HS-27A (cell line): ENCODE data around the gene KRTAP6-1.

Experiments
- DNase-seq: peaks from one replicate; pipeline ENCODE4 v3.0.0-alpha.2; 2012; ENCODE audit warnings: low read depth, missing footprints

Gene KRTAP6-1, protein sequence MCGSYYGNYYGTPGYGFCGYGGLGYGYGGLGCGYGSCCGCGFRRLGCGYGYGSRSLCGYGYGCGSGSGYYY

DNA sequence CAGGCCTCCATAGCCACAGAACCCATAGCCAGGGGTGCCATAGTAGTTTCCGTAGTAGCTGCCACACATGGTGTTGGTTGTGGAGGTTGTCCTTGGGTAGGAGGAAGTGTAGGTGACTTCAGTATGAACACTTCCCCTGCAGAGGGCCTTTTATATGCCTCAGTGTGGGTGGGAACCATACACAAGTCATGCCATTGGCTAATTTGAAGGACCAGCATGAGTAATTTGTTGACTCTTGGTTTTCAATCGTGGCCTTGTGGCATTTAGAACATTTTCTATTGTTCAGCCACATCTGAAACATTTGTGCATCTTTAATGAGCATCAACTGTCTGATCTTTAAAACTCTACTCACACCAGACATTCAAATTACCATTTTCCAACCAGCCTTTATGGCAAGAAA is at the start of gene KRTAP6-1:
Gene KRTAP6-1, minus strand, starts transcription at position 95 of the 400 bp plus-strand sequence. Its CDS starts 26 bp downstream, at position 69.
- no peak for DNase-seq

DNA sequence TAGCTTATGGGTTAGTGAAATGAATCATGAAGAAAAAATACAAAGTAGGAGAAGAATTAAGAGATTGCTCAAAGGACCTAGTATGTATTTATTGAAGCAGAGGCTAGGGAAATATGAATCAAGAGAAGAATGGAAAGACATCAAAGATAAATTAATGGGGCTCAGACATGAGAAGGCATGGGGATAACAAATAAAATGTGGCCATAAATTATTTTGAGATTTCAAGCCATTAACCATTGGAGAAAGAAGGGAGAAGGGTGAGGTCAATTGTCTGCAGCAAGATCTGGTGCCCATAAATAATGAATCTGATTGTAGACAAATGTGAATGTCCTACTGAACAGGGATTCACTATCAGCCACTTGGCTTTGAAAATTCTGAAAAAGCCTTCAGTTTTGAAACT is 39.2 kb upstream of the KRTAP6-1 start:
- no peak for DNase-seq

DNA sequence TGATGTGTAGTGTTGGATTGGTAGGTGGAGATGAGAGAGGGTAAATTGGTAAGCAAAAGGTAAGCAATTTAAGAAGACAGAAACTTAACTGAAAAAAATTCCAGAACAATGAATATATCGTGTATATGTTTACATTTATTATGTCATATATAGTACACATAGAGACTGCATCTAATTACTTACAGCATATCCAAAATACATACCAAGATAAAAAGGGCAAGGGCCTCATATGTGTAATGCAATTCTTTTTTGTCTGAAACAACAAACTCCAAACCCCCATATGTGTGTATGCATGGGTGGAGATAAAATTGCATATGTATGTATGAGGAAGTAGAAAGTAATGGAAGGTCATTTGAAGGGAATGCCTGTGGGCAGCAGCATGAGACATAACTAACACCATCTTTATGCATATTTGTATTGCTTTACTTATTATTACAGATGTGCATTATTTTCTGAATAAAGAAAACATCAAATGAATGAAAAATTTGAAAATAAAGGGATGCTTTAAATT is 33.2 kb upstream of the KRTAP6-1 start:
- DNase-seq = no peak

DNA sequence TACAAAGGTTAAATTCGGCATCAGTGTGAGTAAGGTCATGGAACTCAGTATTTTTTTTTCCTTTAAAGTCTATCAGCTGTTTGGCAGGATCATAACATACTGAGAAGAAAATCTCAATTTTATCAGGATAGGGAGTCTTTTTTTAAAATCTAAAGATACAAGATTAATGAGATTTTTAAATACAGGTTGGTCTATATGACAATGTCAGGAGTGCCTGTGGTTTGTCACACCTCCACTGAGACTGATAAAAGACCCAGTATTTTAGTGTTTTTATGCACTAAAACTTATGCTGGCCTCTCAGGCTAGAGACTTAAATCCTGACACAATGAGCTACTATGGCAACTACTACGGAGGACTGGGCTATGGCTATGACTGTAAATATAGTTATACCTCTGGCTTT is 28.8 kb upstream of the KRTAP6-1 start, which contains the start of gene KRTAP20-3:
Gene KRTAP20-3, plus strand, starts transcription at position 301 of the 400 bp plus-strand sequence.
- DNase-seq = no peak

DNA sequence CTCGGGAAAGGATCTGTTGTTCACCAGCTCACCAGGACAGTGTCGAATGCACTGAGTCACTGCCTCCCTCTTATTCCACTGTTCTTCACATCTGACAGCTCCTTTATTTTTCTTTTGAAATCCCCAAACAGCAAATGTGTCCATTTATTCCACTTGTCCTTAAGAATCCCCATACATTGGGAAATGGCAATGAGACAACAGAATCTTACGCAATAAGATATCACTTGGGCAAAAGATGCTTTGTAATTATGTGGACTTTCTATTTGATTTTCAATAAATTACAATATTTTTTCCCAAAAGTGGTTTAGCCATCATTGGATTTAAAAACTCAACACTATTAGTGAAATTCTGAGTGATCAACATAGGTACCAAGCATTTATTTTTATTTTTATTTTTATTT is 25.0 kb upstream of the KRTAP6-1 start:
- DNase-seq = no peak

DNA sequence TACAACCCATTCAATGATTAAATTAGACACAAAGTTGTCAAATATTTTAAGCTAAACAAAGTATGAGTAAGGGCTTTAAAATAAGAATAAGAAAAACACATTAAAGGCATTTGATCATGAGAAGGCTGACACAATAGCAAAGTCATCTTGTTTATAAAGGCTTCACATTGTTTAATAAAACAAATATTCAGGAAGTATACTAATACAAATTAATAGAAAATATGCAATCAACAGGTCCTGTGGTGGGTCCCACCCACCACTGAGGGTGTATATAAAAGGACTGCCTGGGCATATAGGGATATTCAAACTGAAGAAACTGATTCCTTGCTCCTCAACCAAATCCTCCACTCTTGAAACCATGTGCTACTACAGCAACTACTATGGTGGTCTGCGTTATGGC is 21.2 kb upstream of the KRTAP6-1 start, which contains the start of gene KRTAP20-2:
Gene KRTAP20-2, plus strand, starts transcription at position 301 of the 400 bp plus-strand sequence. Its CDS starts 58 bp downstream, at position 359.
- DNase-seq = no peak

DNA sequence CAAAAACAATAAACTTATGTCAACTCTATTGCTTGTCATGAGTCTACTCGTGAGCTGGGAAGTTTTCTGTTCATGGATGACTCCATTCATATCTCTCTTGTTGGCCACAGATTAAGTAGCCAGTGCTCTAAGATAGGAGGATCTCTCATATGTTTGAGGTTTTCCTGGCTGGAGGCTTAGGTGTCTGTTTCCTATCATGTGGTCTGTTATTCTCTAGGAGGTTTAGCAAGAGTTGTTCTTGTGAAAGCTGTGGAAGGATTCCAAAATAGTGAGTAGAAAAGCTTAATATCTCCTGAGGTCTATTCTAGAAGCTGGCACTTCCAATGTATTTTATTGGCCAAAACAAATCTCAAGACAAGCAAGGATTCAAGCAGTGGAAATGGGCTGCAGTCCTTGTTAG is 15.5 kb upstream of the KRTAP6-1 start:
- DNase-seq = no peak

DNA sequence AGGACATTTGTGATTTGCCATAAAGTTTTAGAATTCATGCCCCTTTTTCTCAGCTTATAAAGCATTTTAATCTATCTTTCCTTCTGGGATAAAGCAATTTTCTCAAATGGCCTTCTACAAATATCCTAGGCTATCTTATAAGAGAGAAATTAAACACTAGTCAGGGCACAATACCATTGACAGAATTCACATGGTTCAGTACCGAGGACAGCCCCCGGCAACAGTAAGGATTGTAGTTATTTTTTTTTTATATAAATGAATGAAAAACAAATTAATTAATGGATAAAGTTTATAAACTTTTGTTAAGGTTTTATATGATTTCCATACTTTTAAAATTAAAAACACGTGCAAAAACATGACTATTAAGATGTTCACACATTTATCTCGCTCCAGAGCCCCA is 14.4 kb upstream of the KRTAP6-1 start:
- DNase-seq = no peak

DNA sequence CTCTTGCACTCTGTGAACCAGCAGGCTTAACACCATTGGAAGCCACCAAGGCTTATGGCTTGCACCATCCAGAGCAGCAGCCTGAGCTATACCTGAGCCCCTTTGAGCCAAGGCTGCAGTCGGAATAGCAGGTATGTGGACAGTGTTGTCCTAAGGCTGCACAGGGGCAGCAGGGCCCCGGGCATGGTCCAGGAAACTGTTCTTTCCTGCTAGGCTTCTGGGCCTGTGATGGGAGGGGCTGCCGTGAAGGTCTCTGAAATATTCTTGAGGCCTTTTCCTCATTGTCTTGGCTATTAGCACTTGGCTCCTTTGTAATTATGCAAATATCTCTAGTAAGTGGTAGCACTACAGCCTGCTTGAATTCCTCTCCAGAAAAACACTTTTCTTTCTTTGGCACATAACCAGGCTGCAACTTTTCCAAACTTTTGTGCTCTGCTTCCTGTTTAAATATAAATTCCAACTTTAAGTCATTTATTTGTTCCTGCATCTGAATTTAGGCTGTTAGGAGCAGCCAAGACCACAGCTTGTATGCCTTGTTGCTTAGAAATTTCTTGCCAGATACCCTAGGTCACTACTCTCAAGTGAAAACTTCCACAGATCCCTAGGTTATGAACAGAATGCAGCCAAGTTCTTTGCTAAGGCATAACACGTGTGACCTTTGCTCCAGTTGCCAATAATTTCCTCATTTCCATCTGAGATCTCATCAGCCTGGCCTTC is 11.9 kb upstream of the KRTAP6-1 start:
- no peak for DNase-seq

DNA sequence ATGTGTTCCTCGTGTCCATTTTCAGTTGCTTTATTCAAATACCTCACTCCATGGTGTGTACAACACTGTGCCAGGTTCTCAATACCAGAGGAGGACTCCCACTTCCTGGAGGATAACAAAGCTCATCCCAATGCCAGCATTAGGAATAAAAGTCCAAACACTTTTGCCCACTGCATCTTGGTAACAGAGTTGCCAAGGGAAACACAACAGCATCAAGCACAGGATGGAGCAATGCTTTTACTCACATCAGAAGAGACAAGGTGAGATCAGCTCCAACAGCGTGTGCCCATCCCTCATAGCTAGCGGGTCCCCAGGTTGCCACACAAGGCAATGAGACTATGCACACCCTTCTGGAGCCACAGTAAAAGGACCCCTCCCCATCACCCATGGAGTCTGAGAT is 9.6 kb upstream of the KRTAP6-1 start:
- no peak for DNase-seq

DNA sequence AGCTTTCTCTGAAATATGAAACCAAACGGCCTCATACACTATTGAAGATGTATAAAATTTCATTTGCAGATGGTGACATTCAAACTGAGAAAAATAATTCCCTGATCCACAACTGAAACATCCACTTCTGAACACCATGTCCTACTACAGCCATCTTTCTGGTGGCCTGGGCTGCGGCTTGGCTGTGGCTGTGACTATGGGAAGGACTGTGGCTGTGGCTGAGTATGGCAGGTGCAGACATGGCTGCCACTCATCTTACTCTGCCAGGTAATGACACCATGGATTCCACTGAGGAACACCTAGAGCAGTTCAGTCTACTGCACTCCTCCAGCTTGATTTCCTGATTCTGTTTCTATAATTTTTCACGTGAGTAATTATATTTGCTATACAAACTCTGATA is 6.8 kb upstream of the KRTAP6-1 start, which contains the start of gene KRTAP20-4:
Gene KRTAP20-4, plus strand, starts transcription at position 106 of the 400 bp plus-strand sequence.
- DNase-seq = no peak

DNA sequence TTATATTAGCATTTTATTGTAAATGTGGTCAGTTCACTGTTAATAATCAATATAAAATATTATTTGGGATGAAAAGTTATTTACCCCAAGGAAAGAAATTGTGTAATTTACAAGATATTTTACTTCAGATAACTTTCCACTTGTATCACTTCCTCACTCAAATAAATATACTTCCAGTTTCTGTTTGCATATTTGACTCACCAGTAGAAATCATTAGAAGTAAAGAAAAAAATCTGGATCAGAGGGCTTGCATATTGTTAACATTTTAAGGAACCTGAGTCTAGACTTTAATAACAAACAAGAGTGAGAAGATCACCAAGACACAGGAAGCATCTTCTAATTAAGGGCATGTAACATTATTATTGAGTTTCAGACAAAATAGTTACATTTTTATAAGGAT is 6.3 kb upstream of the KRTAP6-1 start:
- DNase-seq = no peak

DNA sequence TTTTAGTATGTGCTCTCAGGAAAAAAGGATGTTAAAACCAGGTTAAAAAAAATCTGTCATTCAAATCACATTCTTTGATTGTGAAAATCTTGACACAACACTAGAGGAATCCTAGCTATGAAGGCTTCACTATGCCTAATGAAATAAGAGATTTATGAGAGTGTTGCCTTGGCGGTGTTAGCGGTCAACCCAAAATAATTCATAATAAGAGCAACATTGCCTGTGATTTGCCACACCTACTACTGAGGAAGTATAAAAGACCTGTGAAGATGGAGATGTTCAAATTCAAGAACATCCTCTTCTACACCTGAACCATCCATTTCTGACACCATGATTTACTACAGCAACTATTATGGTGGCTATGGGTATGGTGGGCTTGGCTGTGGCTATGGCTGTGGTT is 2.4 kb upstream of the KRTAP6-1 start, which contains the start of gene KRTAP20-1:
Gene KRTAP20-1, plus strand, starts transcription at position 301 of the 400 bp plus-strand sequence. Its CDS starts 30 bp downstream, at position 331.
- DNase-seq = no peak

DNA sequence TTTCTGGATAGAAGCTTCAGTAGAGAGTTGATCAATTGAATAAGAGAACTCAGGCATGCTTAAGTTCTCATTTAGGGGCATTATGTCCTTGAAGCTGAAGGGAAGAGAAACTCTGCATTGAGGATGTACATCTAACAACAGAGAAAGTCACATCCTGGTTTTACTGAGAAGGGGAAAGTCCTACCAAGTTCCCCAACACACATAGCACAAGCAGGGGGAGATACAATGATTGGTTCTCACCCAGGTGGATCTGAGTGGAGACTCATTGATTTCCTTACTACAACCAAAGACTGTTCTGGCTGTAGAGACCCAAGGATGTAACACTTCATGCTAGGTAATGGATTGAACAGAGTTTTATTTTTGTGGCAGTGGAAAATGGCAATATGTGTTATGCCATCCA is 1.5 kb upstream of the KRTAP6-1 start:
- DNase-seq = no peak

DNA sequence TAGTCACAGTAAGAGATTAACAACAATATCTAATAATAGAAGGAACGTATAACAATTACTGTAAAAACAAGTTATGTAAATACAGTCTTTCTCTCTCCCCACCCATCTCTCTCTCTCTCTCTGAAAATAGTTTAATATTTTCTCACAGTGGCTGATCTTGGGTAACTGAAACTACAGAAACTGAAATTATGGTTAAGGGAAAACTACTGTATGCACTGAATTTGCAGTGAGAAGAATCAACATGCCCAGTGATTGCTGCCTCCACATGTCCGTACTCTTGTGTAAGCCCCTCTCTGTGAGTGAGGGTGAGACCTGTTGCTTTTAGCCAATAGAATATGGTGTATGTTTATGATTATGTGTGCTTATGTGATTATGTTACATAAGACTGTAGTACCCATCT is 1.6 kb downstream of the KRTAP6-1 start:
- no peak for DNase-seq

DNA sequence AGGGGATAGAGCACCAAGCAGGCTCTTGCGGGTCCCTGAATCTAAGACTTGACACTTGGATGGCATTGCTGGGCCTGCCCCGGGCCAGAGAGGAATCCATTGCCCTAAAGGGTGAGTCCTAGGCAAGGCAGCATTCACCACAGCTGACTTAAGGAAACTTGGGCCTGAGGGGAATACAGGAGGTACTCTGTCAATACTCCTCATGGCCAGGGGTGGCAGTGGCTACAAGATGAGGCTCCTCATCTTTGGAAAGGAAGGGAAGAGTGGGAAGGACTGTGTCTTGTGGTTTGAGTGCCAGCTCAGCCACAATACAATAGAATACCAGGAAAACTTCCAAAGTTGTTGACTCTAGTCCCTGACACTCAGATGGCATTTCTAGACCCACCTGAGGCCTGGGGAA is 7.8 kb downstream of the KRTAP6-1 start:
- no peak for DNase-seq

DNA sequence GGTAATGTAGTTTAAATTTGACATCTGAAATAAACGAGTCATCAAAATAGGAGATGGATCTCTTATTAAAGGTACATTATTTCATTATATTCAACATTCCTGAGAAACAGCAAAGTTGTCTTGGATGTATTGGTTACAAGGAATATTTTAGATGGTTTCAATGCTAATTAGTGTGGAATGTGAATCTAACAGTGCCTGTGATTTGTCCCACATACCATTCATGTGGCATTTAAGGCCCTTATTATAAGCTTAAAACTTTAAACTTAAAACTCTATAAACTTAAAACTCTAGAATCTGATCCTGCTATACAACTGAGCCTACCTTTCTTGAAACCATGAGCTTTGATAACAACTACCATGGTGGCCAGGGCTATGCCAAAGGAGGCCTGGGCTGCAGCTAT is 12.9 kb downstream of the KRTAP6-1 start, which contains the start of gene KRTAP22-1:
Gene KRTAP22-1, plus strand, starts transcription at position 301 of the 400 bp plus-strand sequence.
- DNase-seq = no peak

DNA sequence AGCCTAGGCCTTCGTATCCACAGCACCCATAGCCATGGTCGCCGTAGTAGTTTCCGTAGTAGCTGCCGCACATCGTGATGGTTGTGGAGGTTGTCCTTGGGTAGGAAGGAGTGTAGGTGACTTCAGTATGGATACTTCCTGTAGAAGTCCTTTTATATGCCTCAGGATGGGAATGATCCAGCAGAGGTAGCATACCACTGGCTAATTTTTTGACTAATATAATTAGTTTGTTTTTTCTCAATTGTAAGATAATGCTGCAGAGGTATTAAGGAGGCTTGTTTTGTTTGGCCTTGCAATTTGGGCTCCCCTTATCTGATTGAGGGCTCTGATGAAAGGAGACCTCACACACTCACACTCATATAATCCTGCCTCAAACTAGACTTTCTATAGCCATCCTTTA is 14.9 kb downstream of the KRTAP6-1 start, which contains the start of gene KRTAP6-2:
Gene KRTAP6-2, minus strand, starts transcription at position 101 of the 400 bp plus-strand sequence. Its CDS starts 28 bp downstream, at position 73.
- no peak for DNase-seq

DNA sequence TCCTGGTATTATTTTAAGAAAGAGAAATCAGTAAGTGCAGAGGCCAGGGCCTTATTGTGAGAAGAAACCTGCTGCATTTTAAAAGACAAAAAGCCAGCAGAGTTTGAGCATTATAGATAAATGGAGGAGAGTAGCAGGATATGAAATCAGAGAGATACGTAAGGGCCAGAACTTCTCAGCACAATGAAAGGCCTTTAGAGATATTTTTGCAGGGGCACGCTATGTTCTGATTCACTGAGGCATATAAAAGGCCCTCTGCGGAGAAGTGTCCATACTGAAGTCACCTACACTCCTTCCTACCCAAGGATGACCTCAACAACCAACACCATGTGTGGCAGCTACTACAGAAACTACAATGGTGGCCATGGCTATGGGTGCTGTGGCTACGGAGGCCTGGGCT is 21.6 kb downstream of the KRTAP6-1 start, which contains the start of gene KRTAP6-3:
Gene KRTAP6-3, plus strand, starts transcription at position 301 of the 400 bp plus-strand sequence. Its CDS starts 6 bp downstream, at position 307.
- DNase-seq = no peak

DNA sequence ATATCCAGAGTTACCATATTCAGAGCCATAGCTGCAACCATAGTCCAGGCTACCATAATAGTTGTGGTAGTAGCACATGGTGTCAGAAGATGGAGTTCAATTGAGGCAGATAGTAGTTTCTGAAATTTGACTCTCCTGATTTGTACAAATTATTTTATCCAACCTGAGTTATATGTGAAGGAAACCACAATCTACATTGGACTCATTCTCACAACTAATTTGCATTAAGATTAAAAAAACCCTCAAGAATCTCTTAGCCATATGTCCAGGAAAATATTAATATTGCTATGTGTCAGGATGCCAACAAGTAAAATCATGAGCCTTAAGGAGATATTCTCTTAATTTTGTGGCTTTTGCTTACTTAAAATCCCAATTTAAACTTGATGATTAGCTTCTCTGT is 23.4 kb downstream of the KRTAP6-1 start, which contains the start of gene KRTAP22-2:
Gene KRTAP22-2, minus strand, starts transcription at position 101 of the 400 bp plus-strand sequence.
- no peak for DNase-seq

DNA sequence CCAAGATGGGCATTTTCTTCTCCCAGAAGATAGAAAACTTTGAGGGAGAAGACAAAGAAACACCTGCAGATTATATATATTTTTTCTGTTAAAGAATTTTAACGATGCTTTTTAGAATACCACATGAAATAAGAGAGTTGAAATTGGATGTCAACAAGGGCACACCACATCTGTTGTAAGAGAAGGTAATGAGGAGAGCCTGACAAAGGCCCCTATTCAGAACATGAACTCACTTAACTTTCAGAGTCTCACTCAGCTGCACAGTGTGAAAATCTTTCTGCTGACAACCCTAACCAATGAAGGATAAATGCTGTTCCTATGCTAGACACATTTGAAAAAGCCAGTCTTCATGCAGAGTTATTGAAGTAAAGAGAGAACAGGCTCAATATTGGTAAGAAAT is 30.9 kb downstream of the KRTAP6-1 start:
- DNase-seq = no peak

DNA sequence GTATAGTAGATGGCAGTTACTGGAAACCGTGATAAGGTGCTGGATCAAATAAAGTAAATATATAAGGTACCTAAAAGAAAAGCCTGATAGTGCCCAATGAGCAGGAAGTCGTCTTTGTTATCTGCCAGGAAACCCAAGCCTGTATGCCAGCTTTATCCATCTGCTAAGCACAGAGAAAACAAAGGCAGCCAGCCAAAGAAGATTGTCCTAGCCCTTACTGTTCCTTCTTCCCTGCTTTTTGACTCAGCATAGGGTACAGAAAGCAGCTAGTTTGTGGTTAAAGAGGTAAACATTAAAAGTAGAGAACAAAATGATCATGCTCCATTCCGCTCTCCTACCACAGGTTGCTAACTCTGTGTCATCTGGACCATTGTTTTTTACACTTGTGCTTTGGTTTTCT is 33.6 kb downstream of the KRTAP6-1 start:
- no peak for DNase-seq

DNA sequence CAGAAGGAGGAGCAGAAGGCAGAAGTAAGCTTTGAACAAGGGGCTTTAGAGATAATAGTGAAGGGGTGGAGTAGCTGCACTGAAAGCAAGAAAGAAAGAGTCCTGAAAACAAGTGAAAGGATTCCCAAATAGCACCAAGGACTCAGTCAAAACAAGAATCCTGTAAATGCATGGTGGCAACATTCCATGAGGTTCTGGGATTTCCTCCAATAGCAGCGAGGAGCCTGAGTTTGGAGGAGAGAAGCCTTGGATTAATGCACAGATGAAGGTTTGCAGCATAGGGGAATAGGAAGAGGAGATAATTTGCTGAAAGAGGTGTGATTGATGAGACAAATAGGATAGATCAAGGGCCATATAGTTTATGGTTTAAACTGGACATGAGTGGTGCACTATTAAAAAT is 34.4 kb downstream of the KRTAP6-1 start:
- no peak for DNase-seq
